Hippocampal formation (tissue), 2 donors: Measurements from ENCODE around the gene GPC1.

Source experiments
- DNase-seq, 2 donors: peaks; one replicate each; lab custom pipeline; 2025; lab: John Stamatoyannopoulos, UW

GPC1 gene

DNA sequence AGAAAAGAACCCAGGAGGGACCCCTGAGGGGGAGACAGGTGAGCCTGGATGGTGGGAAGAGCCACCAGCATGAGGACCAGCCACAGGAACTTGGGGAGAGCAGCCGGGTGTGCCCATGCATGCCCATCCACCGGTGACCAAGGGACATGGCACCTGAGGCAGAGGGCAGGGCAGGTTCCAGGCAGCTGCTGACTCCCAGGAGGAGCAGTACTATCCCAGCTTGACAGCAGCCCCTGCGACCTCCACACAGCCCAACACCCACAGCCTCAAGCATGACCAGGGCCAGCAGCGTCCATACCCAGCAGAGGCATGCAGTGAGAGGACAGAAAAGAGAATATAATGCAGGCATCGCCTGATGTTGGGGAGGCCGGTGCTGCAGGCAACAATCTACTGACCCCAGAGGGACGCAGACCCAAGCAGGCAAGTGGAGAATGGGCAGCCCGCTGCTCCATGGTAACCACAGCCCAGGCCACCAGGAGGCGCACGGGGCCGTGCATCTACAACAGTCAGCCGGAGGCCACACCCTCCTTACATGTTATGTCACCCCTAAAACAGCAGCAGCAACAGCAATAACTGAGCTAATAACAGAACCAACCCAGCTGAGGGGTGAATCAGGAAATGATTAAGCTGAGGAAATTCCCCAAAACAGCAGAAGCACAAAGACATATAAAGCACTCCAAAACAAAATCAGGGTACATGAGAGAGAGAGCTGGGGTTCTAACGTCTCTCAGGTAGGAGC lies 78.3 kb downstream of the GPC1 start:
- peak; percentile 18 to 30 for DNase-seq

DNA sequence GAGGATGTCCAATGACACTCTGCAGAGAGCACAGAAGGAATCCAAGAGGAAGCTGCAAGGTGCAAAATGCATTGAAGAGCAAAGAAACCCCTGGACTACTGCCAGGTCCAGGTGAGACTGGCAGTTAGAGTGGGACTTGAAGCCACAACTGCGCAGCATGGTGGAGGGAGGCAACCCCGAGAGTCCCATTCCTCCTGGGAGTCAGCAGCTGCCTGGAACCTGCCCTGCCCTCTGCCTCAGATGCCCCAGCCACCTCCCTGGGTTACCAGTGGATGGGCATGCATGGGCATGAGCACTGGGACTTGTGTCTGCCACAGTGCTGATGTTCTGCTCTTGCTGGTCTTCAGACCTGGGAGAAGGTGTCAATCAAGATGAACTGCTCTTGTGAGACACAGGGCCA lies 79.2 kb downstream of the GPC1 start:
- no peak for DNase-seq

DNA sequence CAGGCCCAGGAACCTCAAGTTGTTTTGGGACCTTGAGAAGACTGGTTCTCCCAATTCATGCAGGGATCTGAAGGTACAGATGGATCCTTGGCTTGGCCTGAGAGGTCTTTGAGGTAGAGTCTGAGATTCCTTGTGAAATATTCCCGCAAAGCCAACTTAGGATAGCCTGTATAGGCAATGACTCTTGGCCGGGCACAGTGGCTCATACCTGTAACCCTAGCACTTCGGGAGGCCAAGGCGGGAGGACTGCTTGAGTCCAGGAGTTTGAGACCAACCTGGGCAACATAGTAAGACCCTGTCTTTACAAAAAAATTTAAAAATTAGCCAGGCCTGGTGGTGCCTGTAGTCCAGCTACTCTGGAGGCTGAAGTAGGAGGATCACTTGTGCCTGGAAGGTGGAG lies 81.9 kb downstream of the GPC1 start:
- DNase-seq = no peak
